Psoas muscle (tissue), 8 donors: ENCODE measurements around the gene CLPTM1. TPM values are rescaled to one million over a fixed set of nuclear protein-coding genes. Genes with fewer than 3 reads are reported as not detected.
"Not testable (repeated sequence)": the region's sequence is repeated elsewhere in the genome, so short reads cannot be mapped to it uniquely, and the experiment has no call there.

Experiments used
- ATAC-seq, 4 donors: fragments of 200-7000 bp; cut with Tn5 transposase; one replicate each; pipeline ENCODE4 v1.9.1; 2020; ENCODE audit warnings: moderate library complexity in 3 of 4, mild to moderate bottlenecking in 2 of 4
- DNase-seq, 2 donors: peaks; one replicate each; pipeline ENCODE4 v3.0.0-alpha.2; 2020
- H3K27ac ChIP-seq: fragments of 200-600 bp; one replicate; pipeline ENCODE4 v1.8.0; 2022
- H3K27me3 ChIP-seq, 3 donors: fragments of 200-600 bp in 1 of 3; one replicate each; pipeline versions ENCODE4 v1.6.1 to v1.8.0; 2013 to 2022; ENCODE audit warnings: low read length in 2 of 3, mild to moderate bottlenecking in 2 of 3, moderate library complexity in 1 of 3; ENCODE audit not compliant: insufficient read depth in 3 of 3
- H3K36me3 ChIP-seq, 2 donors: fragments of 200-600 bp in 1 of 2; one replicate each; pipeline versions ENCODE4 v1.6.1 to v1.8.0; 2013 to 2022; ENCODE audit warnings: low read depth in 1 of 2, mild to moderate bottlenecking in 1 of 2, moderate library complexity in 1 of 2; ENCODE audit not compliant: insufficient read depth in 1 of 2
- H3K4me1 ChIP-seq: fragments of 200-600 bp; one replicate; pipeline ENCODE4 v1.8.0; 2022
- H3K4me3 ChIP-seq: fragments of 200-600 bp; one replicate; pipeline ENCODE4 v1.8.0; 2022; ENCODE audit warnings: mild to moderate bottlenecking
- H3K9me3 ChIP-seq: fragments of 200-600 bp; one replicate; pipeline ENCODE4 v1.8.0; 2022
- CTCF ChIP-seq: fragments of 200-600 bp; IDR thresholded peaks from one replicate; pipeline ENCODE4 v1.8.0; 2022; ENCODE audit warnings: antibody characterized with exemption
- WGBS, 3 donors: extraction: QIAGEN DNeasy Blood & Tissue Kit; methylation state at CpG; one replicate each; pipeline versions ENCODE4 v1.1.6 to v1.1.7; 2013; 5-methylcytosine and 5-hydroxymethylcytosine counted together
- intact Hi-C, 2 donors: fragments of 100-400 bp; cut with DNase I; formaldehyde crosslinking; loops; one replicate each; pipeline versions ENCODE4 v1.11.0 to v1.14.2; 2022
- polyA plus RNA-seq, 3 donors: library from polyadenylated mRNA; stranded (reverse); fragments of 200-250 nt; gene quantifications; one replicate each; pipeline ENCODE4 v1.2.3, GENCODE V29; 2013
- total RNA-seq, 4 donors: library from RNA; stranded (reverse); fragmentation: NEBNext Ultra II Directional in 2 of 4; extraction: Animal tissue kit (Norgen Biotek cat#: 25700) in 2 of 4; gene quantifications; one replicate each; pipeline versions ENCODE4 v1.2.1 to v1.2.4, GENCODE V29; 2021 to 2023
- donor health status: healthy with polysubstance abuse.
- donor health status: DM: no; HTN: no; CAD: no; lungs with moderate emphysema.
- donor health status: Bipolar disorder and iron deficiency.
- donor health status: healthy.
- donor health status: DM: yes; HTN: yes; CAD: no.
- donor health status: DM: no; HTN: no; CAD: no.
- donor health status: DM: no; HTN: no; CAD: no.
- donor health status: DM: yes; HTN: yes; CAD: no.

Gene CLPTM1
- total and polyA plus RNA-seq, 7 donors: 77.7 to 129 (median 90.1) TPM

DNA sequence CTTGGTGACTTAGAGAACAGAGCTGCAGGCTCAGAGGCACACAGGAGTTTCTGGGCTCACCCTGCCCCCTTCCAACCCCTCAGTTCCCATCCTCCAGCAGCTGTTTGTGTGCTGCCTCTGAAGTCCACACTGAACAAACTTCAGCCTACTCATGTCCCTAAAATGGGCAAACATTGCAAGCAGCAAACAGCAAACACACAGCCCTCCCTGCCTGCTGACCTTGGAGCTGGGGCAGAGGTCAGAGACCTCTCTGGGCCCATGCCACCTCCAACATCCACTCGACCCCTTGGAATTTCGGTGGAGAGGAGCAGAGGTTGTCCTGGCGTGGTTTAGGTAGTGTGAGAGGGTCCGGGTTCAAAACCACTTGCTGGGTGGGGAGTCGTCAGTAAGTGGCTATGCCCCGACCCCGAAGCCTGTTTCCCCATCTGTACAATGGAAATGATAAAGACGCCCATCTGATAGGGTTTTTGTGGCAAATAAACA, 30.9 kb upstream of the CLPTM1 start:
- no peak for ATAC-seq
- peaks cover 0 to 11% (median 2%) of the 10 kb centered on the region in 3 donors for H3K27me3 ChIP-seq
- no peak overlapping the region for H3K27ac ChIP-seq
- no peak overlapping the region for H3K4me3 ChIP-seq
- WGBS, 3 donors: 69 to 78% (median 70%) methylated on average over 8 of the region's 8 CpGs
- no peak for TF ChIP-seq CTCF
- H3K4me1 ChIP-seq: no peaks in the 10 kb centered on the region
- H3K9me3 ChIP-seq: no peaks in the 10 kb centered on the region
- no peaks in the 10 kb centered on the region for H3K36me3 ChIP-seq
- no peak for DNase-seq
- intact Hi-C loops: no loop called here

DNA sequence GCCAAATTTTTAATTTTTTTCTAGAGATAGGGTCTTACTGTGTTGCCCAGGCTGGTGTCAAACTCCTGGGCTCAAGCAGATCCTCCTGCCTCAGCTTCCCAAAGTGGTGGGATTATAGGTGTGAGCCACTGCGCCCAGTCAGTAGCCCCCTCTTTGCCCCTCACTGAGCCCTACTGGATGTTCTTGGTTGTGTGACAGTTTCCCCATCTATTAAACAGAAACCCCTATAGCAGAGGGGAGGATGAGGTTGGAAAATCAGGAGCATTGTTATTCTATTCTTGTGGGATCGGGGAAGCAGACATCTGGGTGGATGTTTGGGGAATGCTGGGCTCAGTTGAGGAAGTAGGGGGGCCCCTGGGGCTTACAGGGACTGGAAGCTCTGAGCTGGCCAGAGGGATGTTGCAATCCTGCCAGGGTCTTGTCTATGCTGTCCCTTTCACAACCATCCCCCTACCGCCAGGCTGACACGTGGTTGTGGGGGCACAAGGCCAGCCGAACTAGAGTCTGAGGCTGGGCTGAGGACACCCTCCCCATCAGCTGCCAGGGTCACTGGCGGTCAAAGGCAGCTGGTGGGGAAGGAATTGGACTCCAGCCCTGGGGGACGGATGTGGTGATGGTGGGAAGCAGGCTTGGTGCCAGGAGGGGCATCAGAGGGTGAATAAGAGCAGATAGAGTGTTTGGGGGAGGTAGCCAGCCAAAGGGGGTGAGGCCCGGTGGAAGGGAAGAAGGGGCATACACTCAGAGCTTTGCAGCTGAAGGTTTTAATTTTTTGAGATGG, 29.9 kb upstream of the CLPTM1 start:
- TF ChIP-seq CTCF: no peak
- WGBS, 3 donors: 10 to 25% (median 15%) methylated on average over 8 of the region's 8 CpGs
- intact Hi-C loops: no loop called here
- Histone ChIP-seq H3K36me3 (no peaks in the 10 kb centered on the region), H3K27me3 (peaks cover 0 to 11% (median 2%) of the 10 kb centered on the region in 3 donors), H3K4me3 (no peak overlapping the region), H3K4me1 (no peaks in the 10 kb centered on the region), H3K27ac (no peak overlapping the region), H3K9me3 (no peaks in the 10 kb centered on the region)
- DNase-seq: peak; percentile 84 to 94
- ATAC-seq: peak; percentile 51 to 66 (median 58)

GRCh38 chr19:44926245-44927077, 28.7 kb upstream of the CLPTM1 start:
- Histone ChIP-seq H3K27me3 (peaks cover 0 to 11% (median 2%) of the 10 kb centered on the region in 3 donors), H3K4me3 (peak overlapping the region; percentile 46)
- ATAC-seq: peak; percentile 19 to 39 (median 20)
- H3K9me3 ChIP-seq, H3K4me1 ChIP-seq, H3K27ac ChIP-seq, intact Hi-C loops, DNase-seq, H3K36me3 ChIP-seq: not testable (repeated sequence)
- 36 to 53% (median 50%) methylated on average over 13 to 18 of the region's 19 CpGs for WGBS, 3 donors

GRCh38 chr19:44927746-44928145, 27.4 kb upstream of the CLPTM1 start:
- 34 to 41% (median 39%) methylated on average over 5 of the region's 5 CpGs for WGBS, 3 donors
- intact Hi-C loops: no loop called here
- H3K36me3 ChIP-seq: no peaks in the 10 kb centered on the region
- ATAC-seq (no peak), DNase-seq (no peak)
- no peak overlapping the region for H3K27ac ChIP-seq
- no peak for TF ChIP-seq CTCF
- no peak overlapping the region for H3K4me3 ChIP-seq
- H3K4me1 ChIP-seq: no peaks in the 10 kb centered on the region
- H3K27me3 ChIP-seq: peaks cover 0 to 11% (median 2%) of the 10 kb centered on the region in 3 donors
- H3K9me3 ChIP-seq: no peaks in the 10 kb centered on the region

DNA sequence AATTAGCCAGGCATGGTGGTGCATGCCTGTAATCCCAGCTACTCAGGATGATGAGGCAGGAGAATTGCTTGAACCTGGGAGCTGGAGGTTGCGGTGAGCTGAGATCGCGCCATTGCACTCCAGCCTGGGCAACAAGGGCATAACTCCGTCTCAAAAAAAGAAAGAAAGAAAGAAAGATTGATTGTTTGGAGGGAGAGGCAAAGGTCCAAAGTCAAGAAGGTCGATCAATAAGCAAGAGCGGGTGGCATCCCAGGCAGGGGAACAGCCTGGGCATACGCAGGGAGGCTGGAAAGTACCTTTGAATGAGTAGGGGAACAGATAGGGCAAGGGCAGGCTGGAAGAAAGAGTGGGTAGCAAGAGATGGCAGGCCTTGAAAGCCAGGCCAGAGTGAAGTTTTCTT, 25.1 kb upstream of the CLPTM1 start:
- intact Hi-C loops: no loop called here
- no peaks in the 10 kb centered on the region for H3K36me3 ChIP-seq
- H3K27ac ChIP-seq: no peak overlapping the region
- H3K9me3 ChIP-seq: no peaks in the 10 kb centered on the region
- no peak overlapping the region for H3K4me3 ChIP-seq
- 90 to 93% (median 91%) methylated on average over 7 of the region's 7 CpGs for WGBS, 3 donors
- no peaks in the 10 kb centered on the region for H3K4me1 ChIP-seq
- H3K27me3 ChIP-seq: peaks cover 0 to under 1% (median 0%) of the 10 kb centered on the region in 3 donors
- no peak for DNase-seq
- TF ChIP-seq CTCF: no peak
- no peak for ATAC-seq
